ENCODE data around the gene TMEM219.

DNA sequence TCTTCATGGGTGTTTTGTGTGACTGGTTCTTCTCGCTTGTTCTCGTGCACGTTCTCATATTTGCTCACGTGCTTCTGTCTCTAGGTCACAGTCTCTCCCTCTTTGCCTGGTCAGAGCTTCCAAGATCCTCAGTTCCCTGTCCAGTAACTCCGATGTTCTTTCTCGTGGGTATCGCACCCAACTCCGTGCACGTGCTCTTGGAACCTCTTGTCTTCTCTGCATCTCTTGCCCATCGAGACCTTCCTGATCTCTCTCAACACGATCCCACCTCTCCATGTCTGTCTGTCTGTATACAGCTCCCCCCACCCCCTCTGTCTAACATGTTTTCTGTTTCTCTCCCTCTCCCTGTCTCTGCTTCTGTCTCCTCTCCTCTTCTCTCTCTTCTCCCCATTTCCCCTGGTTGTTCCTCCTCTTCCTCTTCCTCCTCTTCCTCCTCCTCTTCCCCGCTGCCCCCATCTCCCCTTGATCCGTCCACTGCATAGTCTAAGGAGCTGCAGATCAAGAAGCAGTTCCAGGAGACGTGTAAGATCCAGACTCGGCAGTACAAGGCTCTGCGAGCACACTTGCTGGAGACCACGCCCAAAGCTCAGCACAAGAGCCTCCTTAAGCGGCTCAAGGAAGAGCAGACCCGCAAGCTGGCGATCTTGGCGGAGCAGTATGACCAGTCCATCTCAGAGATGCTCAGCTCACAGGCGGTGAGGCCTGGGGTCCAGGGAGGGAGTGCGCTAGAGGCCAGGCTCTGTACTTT, 27.4 kb downstream of the TMEM219 start:
- TF ChIP-seq POLR2AphosphoS5 (IDR thresholded peaks at IDR 0.05; ENCODE audit: low read depth, low read length) (no peak), POLR2A (IDR thresholded peaks at IDR 0.05; ENCODE audit: low read depth, low read length) (no peak)
